KOPT-K1 (cell line): ENCODE results near the gene RAMP2.
"Not testable (repeated sequence)": the region's sequence is repeated elsewhere in the genome, so short reads cannot be mapped to it uniquely, and the experiment has no call there.

Source experiments
- H3K27ac ChIP-seq: fragments of 200-600 bp; sonication (generic); 2 replicates; pipeline ENCODE4 v1.5.1; 2016; ENCODE audit warnings: antibody characterized with exemption, mild to moderate bottlenecking, low read depth, low read length; ENCODE audit not compliant: poor library complexity, severe bottlenecking
- H3K36me3 ChIP-seq: fragments of 200-600 bp; sonication (generic); 2 replicates; pipeline ENCODE4 v1.5.1; 2017; ENCODE audit warnings: antibody characterized with exemption, mild to moderate bottlenecking, low read length, moderate library complexity; ENCODE audit not compliant: insufficient read depth
- H3K9me3 ChIP-seq: fragments of 200-600 bp; sonication (generic); 2 replicates; pipeline ENCODE4 v1.5.1; 2017; ENCODE audit warnings: antibody characterized with exemption, low read length, mild to moderate bottlenecking; ENCODE audit not compliant: insufficient read depth, poor library complexity, severe bottlenecking

Gene RAMP2

DNA sequence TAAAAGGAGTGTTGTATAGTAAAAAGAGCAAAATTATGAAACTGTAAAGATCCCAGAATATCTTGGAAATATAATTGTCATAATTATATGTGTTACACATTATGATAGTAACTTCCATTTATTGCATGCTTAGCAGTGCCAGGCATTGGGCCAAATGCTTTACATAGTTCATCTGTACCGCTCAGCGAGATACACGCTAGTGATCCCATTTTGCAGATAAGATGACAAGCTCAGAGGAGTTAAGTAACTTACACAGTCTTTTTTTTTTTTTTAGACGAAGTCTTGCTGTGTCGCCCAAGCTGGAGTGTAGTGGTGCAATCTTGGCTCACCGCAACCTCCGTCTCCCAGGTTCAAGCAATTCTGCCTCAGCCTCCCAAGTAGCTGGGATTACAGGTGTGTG, 9.4 kb upstream of the RAMP2 start:
- Histone ChIP-seq H3K36me3 (no peaks in the 10 kb centered on the region), H3K9me3 (no peaks in the 10 kb centered on the region)

DNA sequence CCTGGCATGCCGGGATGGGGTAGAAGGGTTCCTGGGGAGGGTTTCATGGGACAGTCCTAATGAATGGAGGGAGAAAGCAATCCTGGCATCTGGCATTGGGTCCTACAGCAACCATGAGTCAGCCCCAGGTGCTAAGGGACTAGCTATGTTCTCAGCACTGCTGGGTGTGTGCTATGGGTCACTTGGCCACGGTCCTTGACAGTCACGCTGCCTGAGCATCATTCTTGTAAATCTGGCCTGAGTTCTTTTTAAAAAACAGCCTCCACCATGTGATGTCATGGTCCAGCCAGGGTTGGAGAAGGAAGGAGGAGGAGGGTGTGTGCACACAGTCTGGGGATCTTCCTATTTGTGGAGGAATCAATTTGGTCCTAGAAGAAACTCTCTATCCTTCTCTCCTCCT, 6.2 kb upstream of the RAMP2 start:
- Histone ChIP-seq H3K27ac (no peak overlapping the region), H3K36me3 (no peaks in the 10 kb centered on the region), H3K9me3 (no peaks in the 10 kb centered on the region)

More for the DNA sequence above, 9.4 kb upstream of the RAMP2 start:
- no peak overlapping the region for H3K27ac ChIP-seq

DNA sequence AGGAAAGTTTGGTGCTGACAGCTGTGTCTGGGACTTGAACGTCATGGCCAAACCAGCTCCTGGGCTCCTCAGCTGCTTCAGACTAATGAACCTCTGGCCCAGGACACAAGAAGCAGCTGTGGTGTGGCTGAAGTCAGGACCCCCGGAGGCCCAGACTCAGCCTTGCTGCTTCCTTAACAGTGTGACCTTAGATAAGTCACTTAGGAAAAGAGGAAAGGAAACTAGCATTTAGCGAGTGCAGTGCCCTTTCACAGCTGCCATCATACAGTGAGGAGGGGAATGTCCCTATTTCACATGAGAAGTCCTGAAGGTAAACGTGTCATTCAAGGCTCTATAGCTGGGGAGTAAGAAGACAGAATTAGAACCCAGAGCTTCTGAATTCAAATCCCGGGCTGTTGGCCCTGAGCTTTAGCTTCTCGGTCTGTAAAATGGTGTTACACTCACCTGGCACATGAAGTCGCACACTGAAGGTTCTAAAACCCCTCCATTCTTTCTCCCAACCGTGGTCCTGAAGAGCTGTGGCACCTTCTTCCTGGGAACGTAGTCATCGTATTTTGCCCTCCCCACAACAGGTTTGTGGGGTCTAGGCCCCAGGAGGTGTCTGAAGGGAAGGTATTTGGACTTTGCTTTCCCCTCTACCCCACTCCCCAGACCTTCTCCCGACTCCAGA, 910 bp upstream of the RAMP2 start:
- H3K36me3 ChIP-seq, result no peaks in the 10 kb centered on the region
- no peak overlapping the region for H3K27ac ChIP-seq
- no peaks in the 10 kb centered on the region for H3K9me3 ChIP-seq

DNA sequence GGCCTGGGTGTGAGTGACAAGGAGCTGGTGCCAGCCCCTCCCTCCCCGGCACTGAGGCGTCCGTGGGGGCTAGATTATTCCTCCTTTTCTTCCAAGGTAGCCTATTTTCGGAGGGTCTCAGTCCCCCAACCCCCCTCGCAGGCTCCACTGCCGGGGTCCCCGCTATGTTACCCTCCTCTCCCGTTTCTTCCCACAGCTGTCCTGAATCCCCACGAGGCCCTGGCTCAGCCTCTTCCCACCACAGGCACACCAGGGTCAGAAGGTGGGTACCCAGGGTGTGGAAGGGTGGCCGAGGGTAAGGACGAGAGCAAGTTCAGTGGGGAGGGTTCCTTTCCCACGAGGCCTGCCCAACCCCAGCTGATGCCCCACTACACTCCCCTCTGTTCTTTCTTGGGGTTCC, 611 bp downstream of the RAMP2 start:
- H3K36me3 ChIP-seq, result no peaks in the 10 kb centered on the region
- H3K27ac ChIP-seq, result no peak overlapping the region
- H3K9me3 ChIP-seq, result no peaks in the 10 kb centered on the region

DNA sequence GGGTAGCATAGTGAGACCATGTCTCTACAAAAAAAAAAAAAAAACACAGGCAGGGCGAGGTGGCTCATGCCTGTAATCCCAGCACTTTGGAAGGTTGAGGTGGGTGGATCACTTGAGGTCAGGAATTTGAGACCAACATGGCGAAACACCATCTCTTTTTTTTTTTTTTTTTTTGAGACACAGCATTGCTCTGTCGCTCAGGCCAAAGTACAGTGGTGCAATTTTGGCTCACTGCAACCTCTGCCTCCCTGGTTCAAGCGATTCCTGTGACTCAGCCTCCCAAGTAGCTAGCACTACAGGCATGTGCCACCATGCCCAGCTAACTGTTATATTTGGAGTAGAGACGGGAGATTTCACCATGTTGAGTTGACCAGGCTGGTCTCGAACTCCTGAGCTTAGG, 5.1 kb downstream of the RAMP2 start:
- Histone ChIP-seq H3K36me3 (no peaks in the 10 kb centered on the region), H3K9me3 (no peaks in the 10 kb centered on the region), H3K27ac (no peak overlapping the region)

DNA sequence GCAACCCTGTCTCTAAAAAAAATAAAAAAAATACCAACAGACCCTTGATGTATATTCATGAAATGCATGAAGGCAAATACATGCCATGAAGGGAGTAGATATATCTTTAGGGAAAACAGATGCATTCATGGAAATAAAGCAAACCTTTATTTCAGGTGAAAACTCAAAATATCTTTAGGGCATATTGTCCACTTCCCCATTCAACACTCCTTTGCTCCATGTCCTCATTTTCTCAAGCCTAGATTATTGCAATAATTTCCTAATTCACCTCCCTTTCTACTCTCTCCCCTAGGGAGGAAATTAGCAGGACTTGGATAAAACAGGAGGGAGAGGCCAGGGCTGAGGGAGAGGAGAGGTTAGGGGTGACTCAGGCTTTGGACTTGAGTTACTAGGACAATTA, 6.5 kb downstream of the RAMP2 start:
- Histone ChIP-seq H3K27ac (no peak overlapping the region), H3K36me3 (no peaks in the 10 kb centered on the region), H3K9me3 (no peaks in the 10 kb centered on the region)

DNA sequence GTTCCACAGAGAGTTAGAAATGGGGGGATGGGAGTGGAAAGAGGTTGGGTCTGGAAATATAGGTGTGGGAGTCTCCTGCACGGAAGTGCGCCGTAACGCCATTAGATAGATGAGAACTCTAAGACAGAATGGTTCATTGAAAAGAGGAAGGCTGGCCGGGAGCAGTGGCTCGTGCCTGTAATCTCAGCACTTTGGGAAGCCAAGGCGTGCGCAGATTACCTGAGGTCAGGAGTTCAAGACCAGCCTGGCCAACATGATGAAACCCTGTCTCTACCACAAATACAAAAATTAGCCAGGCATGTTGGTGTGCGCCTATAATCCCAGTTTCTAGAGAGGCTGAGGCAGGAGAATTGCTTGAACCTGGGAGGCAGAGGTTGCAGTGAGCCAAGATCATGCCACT, 7.0 kb downstream of the RAMP2 start:
- not testable (repeated sequence) for H3K9me3 ChIP-seq, H3K27ac ChIP-seq, H3K36me3 ChIP-seq

DNA sequence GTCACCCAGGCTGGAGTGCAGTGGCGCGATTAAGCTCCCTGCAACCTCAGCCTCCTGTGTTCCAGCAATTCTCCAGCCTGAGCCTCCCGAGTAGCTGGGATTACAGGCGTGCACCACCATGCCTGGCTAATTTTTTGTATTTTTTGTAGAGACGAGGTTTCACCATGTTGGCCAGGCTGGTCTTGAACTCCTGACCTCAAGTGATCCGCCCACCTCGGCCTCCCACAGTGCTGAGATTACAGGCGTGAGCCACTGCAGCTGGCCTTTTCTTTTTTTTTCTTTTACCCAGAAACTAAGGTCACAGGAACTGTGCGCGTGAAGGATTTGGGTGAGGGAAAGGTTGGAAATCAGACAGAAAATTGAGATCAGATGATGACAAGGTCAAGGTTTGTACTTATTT, 8.9 kb downstream of the RAMP2 start:
- not testable (repeated sequence) for H3K27ac ChIP-seq, H3K9me3 ChIP-seq, H3K36me3 ChIP-seq

DNA sequence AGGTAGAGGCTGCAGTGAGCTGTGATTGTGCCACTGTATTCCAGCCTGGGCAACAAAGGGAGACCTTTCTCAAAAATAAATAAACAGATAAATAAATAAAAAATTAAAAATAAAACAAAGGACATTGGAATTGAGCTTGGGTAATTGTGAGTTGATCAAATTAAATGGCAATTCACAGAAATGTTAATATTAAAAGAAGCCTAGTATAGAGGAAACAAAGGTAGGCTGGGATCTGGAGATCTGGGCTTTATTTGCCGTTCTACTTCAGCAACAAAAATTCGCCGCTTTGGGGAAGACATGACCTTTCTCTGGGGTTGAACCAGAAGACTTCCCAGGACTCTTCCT, 11.9 kb downstream of the RAMP2 start:
- H3K9me3 ChIP-seq, result no peaks in the 10 kb centered on the region
- peak overlapping the region; percentile 77 for H3K27ac ChIP-seq
- peaks cover 30% of the 10 kb centered on the region for H3K36me3 ChIP-seq

DNA sequence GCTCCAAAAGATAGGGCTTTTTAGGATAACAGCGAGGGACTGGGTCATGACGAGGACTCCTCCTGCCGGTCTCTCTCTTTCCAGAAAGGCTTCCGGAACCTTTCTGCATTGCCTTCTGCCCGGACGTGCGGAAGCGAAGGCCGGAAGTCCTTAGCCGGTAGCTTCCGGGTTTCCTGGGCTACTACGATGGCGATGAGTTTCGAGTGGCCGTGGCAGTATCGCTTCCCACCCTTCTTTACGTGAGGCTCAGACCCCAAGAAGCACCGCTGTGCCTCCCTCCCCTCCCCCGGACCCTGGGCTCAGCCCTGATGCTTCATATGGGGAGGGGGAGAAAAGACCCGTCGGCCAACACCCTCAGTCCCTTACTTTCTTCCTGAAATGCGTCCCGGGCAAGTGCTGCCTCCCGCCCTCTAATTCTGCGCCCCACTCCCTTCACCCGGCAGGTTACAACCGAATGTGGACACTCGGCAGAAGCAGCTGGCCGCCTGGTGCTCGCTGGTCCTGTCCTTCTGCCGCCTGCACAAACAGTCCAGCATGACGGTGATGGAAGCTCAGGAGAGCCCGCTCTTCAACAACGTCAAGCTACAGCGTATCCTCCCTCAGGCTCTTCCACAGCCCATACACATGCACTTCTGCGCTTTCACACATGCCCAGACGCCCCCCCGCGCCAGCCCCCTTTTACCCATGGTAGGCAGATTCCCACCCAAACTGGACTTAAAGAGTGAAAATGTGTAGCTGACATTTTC, 12.4 kb downstream of the RAMP2 start, which contains the start of gene VPS25:
Gene VPS25 (plus strand): TSS at position 160 of the 746 bp plus-strand sequence. CDS start 27 bp downstream, at position 187.
- peaks cover 36% of the 10 kb centered on the region for H3K36me3 ChIP-seq
- H3K27ac ChIP-seq, result peak within 1 kb of the TSS; percentile 77
- H3K9me3 ChIP-seq, result no peaks in the 10 kb centered on the region

DNA sequence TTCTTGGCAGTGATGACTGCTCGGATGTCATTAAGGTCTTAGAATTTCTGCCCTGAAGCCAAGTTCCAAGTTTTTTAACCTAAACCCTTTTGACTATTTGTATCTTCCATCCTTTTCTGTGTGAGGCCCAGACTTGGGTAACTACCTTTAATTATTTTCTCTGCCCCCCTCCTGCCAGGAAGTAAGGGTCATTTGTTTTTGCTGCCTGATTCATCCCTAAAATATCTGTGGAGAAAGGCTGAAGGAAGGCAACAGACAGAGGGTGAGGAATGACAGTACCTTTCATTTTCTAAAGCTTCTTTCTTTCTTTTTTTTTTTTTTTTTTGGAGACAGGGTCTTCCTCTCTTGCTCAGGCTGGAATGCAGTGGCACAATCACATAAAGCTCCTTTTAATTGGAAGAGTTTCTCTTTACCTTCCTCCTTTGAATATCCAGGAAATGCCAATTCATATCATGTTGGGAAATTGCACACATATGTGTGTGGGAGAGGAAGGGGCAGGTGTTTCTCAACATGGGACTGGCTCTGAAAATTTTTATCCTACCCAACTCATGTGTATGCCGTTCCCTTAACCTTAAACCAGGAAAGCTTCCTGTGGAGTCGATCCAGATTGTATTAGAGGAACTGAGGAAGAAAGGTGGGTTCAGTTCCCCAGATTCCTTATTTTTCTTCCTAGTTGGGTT, 13.2 kb downstream of the RAMP2 start:
- H3K27ac ChIP-seq, result peak overlapping the region; percentile 77

DNA sequence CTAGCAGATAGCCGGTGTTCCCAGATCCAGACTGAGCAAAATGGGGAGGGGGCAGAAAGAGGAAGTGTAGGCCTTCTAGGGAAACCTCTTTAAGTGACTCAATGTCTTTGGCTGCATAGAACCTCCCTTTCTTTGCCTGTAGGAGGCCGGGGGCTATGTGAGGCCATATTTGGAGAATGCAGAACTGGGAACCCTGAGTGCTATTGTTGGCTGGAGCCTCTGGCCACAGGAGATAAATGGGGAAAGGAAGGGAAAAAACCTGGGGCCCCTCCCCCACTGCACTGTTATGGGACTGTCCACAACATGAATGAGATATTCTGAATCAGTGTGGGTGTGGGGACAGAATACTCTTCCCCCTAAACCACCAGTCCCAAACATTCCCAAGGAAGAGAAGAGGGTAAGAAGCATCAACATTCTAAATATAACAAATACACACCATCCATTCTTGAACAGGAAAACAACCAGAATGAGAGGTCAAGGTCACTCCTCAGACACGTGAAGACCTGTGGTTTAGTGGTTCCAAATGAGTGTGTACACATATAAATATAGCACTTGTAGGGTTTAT, 14.6 kb downstream of the RAMP2 start:
- Histone ChIP-seq H3K27ac (no peak overlapping the region), H3K9me3 (no peaks in the 10 kb centered on the region), H3K36me3 (peaks cover 54% of the 10 kb centered on the region)

More for the DNA sequence above, 13.2 kb downstream of the RAMP2 start:
- Histone ChIP-seq H3K9me3 (no peaks in the 10 kb centered on the region), H3K36me3 (peaks cover 43% of the 10 kb centered on the region)

DNA sequence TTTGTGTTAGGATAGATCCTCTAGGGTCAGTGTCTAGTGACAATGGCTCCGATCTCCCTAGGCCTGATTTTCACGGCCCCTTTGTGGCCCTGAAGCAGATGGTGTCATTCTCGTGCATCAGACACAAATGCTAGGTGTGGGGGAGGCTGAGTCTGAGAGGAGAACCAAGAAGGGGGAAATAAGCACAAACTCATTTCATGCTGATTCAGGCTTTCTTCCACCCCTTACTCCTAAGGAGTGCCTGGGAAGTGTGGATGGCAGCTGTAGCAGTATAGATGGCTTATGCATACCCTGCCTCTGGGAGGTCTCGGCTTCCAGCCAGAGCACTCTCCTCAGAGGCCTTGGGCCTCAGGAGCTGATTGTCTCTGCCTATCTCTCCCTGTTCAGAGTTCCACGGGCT, 17.5 kb downstream of the RAMP2 start:
- Histone ChIP-seq H3K27ac (no peak overlapping the region), H3K9me3 (no peaks in the 10 kb centered on the region), H3K36me3 (peaks cover 64% of the 10 kb centered on the region)

DNA sequence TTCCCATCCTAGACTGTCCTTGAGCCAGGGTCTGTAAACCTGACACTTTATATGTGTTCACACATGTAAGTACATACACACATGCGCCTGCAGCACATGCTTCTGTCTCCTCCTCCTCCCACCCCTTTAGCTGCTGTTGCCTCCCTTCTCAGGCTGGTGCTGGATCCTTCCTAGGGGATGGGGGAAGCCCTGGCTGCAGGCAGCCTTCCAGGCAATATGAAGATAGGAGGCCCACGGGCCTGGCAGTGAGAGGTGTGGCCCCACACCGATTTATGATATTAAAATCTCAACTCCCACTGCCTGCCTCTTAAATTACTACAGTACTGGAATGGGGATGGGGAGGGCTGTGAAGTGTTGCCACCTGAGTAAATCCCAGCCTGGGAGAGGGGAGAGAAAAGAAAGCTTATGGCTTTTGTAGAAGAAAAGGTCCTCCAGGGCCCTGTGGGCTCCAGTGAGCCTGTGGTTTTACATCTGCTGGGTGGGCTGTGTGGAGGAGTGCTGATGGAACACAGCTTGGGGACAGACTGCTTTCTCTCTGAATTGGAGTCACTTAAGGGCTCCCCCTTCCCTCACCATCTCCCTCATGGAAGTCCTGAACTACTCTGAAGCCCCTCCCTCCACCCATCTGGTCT, 18.4 kb downstream of the RAMP2 start:
- H3K36me3 ChIP-seq, result peaks cover 64% of the 10 kb centered on the region

More for the DNA sequence above, 18.4 kb downstream of the RAMP2 start:
- no peaks in the 10 kb centered on the region for H3K9me3 ChIP-seq
- no peak overlapping the region for H3K27ac ChIP-seq
